Smooth muscle cell (in vitro differentiated cells): ENCODE measurements around the gene KAT2B. TPM values are rescaled to one million over a fixed set of nuclear protein-coding genes. Genes with fewer than 3 reads are reported as not detected.

ENCODE experiments used
- DNase-seq: peaks from one replicate; lab custom pipeline; 2025; ENCODE audit not compliant: unreplicated experiment; lab: John Stamatoyannopoulos, UW
- H2AFZ ChIP-seq: fragments of 200-600 bp; sonication (generic); 2 replicates; pipeline ENCODE4 v1.6.0; 2016; ENCODE audit warnings: antibody characterized with exemption, low read depth, mild to moderate bottlenecking
- H3F3A ChIP-seq: fragments of 200-600 bp; sonication (generic); 2 replicates; pipeline ENCODE4 v1.6.0; 2017; ENCODE audit warnings: antibody characterized with exemption, low read depth
- H3K27ac ChIP-seq: fragments of 200-600 bp; sonication (generic); 2 replicates; pipeline ENCODE4 v1.5.1; 2016; ENCODE audit warnings: low read depth, mild to moderate bottlenecking
- H3K27me3 ChIP-seq: fragments of 200-600 bp; sonication (generic); 2 replicates; pipeline ENCODE4 v1.6.1; 2016; ENCODE audit warnings: low read depth, mild to moderate bottlenecking
- H3K36me3 ChIP-seq: fragments of 200-600 bp; sonication (generic); 2 replicates; pipeline ENCODE4 v1.5.1; 2016; ENCODE audit warnings: low read depth
- H3K4me1 ChIP-seq: fragments of 200-600 bp; sonication (generic); 2 replicates; pipeline ENCODE4 v1.5.1; 2016; ENCODE audit warnings: low read depth
- H3K4me2 ChIP-seq: fragments of 200-600 bp; sonication (generic); 2 replicates; pipeline ENCODE4 v1.6.0; 2016; ENCODE audit warnings: mild to moderate bottlenecking
- H3K4me3 ChIP-seq: fragments of 200-600 bp; sonication (generic); 2 replicates; pipeline ENCODE4 v1.5.1; 2016; ENCODE audit warnings: mild to moderate bottlenecking
- H3K79me2 ChIP-seq: fragments of 200-600 bp; sonication (generic); 2 replicates; pipeline ENCODE4 v1.6.0; 2016; ENCODE audit warnings: low read depth, mild to moderate bottlenecking
- H3K9ac ChIP-seq: fragments of 200-600 bp; sonication (generic); 2 replicates; pipeline ENCODE4 v1.6.0; 2016; ENCODE audit warnings: low read depth
- H3K9me3 ChIP-seq: fragments of 200-600 bp; sonication (generic); replicated peaks from 2 replicates; pipeline ENCODE4 v1.5.1; 2016; ENCODE audit warnings: low read depth
- H4K20me1 ChIP-seq: fragments of 200-600 bp; sonication (generic); 2 replicates; pipeline ENCODE4 v1.6.0; 2016; ENCODE audit warnings: low read depth
- CTCF ChIP-seq: fragments of 200-600 bp; sonication (generic); IDR thresholded peaks from 2 replicates; pipeline ENCODE4 v1.5.1; 2017; ENCODE audit warnings: borderline replicate concordance, mild to moderate bottlenecking, antibody characterized with exemption; ENCODE audit not compliant: insufficient read depth, poor library complexity, severe bottlenecking
- WGBS: methylation state at CpG from one replicate; pipeline ENCODE4 v1.1.7; 2016; ENCODE audit warnings: low lambda C conversion rate; 5-methylcytosine and 5-hydroxymethylcytosine counted together
- polyA plus RNA-seq: library from polyadenylated mRNA; unstranded; fragments of >200 nt; fragmentation: Nextera tagmentation; extraction: Ambion mirVana; gene quantifications from 2 replicates; pipeline ENCODE4 v1.2.1, GENCODE V29; 2016
- total RNA-seq: library from RNA; depleted of rRNA; stranded (reverse); fragments of >200 nt; gene quantifications from 2 replicates; pipeline ENCODE4 v1.2.3, GENCODE V29; 2014

Gene KAT2B
- total and polyA plus RNA-seq, 2 experiments from 2014 or later: 1.1 to 6.5 TPM

- H3F3A ChIP-seq: no peaks in the 10 kb centered on the region
- no peak for TF ChIP-seq CTCF
- no peaks in the 10 kb centered on the region for H3K27me3 ChIP-seq
- DNase-seq: no peak
- H3K27ac ChIP-seq: no peak overlapping the region
- no peaks in the 10 kb centered on the region for H3K9me3 ChIP-seq
- H3K36me3 ChIP-seq: no peaks in the 10 kb centered on the region
- H3K9ac ChIP-seq: no peak overlapping the region
- H3K79me2 ChIP-seq: no peaks in the 10 kb centered on the region
- no peak overlapping the region for H3K4me2 ChIP-seq
- WGBS: 74% methylated on average over 5 of the region's 5 CpGs
- H2AFZ ChIP-seq: no peak overlapping the region
- no peaks in the 10 kb centered on the region for H4K20me1 ChIP-seq
- no peak overlapping the region for H3K4me3 ChIP-seq
- H3K4me1 ChIP-seq: peaks cover 3% of the 10 kb centered on the region
These were observed 24.7 kb downstream of the KAT2B start for GRCh38 chr3:20064796-20065564.

GRCh38 chr3:20066079-20066478, 25.8 kb downstream of the KAT2B start:
- Histone ChIP-seq H3K27ac (no peak overlapping the region), H3K4me3 (no peak overlapping the region), H2AFZ (no peak overlapping the region), H3K9ac (no peak overlapping the region), H3K79me2 (no peaks in the 10 kb centered on the region), H4K20me1 (no peaks in the 10 kb centered on the region), H3K27me3 (no peaks in the 10 kb centered on the region), H3K9me3 (no peaks in the 10 kb centered on the region), H3K36me3 (no peaks in the 10 kb centered on the region), H3F3A (no peaks in the 10 kb centered on the region), H3K4me2 (no peak overlapping the region), H3K4me1 (peaks cover 3% of the 10 kb centered on the region)
- 64% methylated on average over 1 of the region's 1 CpG for WGBS
- TF ChIP-seq CTCF: no peak
- DNase-seq: no peak

GRCh38 chr3:20066850-20067617, 26.8 kb downstream of the KAT2B start:
- no peak for TF ChIP-seq CTCF
- no peaks in the 10 kb centered on the region for H3K9me3 ChIP-seq
- no peaks in the 10 kb centered on the region for H3K79me2 ChIP-seq
- 83% methylated on average over 6 of the region's 6 CpGs for WGBS
- H3K9ac ChIP-seq: no peak overlapping the region
- no peaks in the 10 kb centered on the region for H3K27me3 ChIP-seq
- H4K20me1 ChIP-seq: no peaks in the 10 kb centered on the region
- H3K36me3 ChIP-seq: no peaks in the 10 kb centered on the region
- H3K4me2 ChIP-seq: no peak overlapping the region
- no peak overlapping the region for H2AFZ ChIP-seq
- DNase-seq: no peak
- no peaks in the 10 kb centered on the region for H3K4me1 ChIP-seq
- H3F3A ChIP-seq: no peaks in the 10 kb centered on the region
- no peak overlapping the region for H3K27ac ChIP-seq
- no peak overlapping the region for H3K4me3 ChIP-seq
